IMR-90 (cell line): ENCODE results near the gene ING3.

Experiments used
- BHLHE40 ChIP-seq: fragments of 150-350 bp; IDR thresholded peaks from 2 replicates; pipeline ENCODE4 v1.6.1; 2016; ENCODE audit warnings: mild to moderate bottlenecking, low read depth, low read length
- CEBPB ChIP-seq: IDR thresholded peaks from 2 replicates; pipeline ENCODE4 v1.6.1; 2012; ENCODE audit warnings: low read depth, low read length, improper control_type of control experiment
- CHD1 ChIP-seq: IDR thresholded peaks from 2 replicates; pipeline ENCODE4 v1.6.1; 2012; ENCODE audit warnings: low read depth, low read length, improper control_type of control experiment
- CTCF ChIP-seq: conservative IDR thresholded peaks from 2 replicates; pipeline ENCODE4 v1.5.1; 2012; ENCODE audit warnings: mild to moderate bottlenecking, low read depth, low read length, improper control_type of control experiment
- FOS ChIP-seq: fragments of 150-350 bp; IDR thresholded peaks from 2 replicates; pipeline ENCODE4 v1.6.1; 2016; ENCODE audit warnings: low read depth, low read length
- MAFK ChIP-seq: IDR thresholded peaks from 2 replicates; pipeline ENCODE4 v1.6.1; 2012; ENCODE audit warnings: low read depth, low read length, improper control_type of control experiment
- POLR2A ChIP-seq: IDR thresholded peaks from 2 replicates; pipeline ENCODE4 v1.6.1; 2012; ENCODE audit warnings: mild to moderate bottlenecking, low read depth, low read length
- RAD21 ChIP-seq: IDR thresholded peaks from 2 replicates; pipeline ENCODE4 v1.6.1; 2012; ENCODE audit warnings: low read length, improper control_type of control experiment
- RCOR1 ChIP-seq: IDR thresholded peaks from 2 replicates; pipeline ENCODE4 v1.6.1; 2012; ENCODE audit warnings: mild to moderate bottlenecking, low read length, improper control_type of control experiment; ENCODE audit not compliant: insufficient replicate concordance
- RFX5 ChIP-seq: IDR thresholded peaks from 2 replicates; pipeline ENCODE4 v1.8.0; 2012; ENCODE audit warnings: low read depth, mild to moderate bottlenecking, low read length, moderate library complexity
- SMC3 ChIP-seq: fragments of 150-350 bp; IDR thresholded peaks from 2 replicates; pipeline ENCODE4 v1.6.1; 2016; ENCODE audit warnings: low read depth, mild to moderate bottlenecking, antibody characterized with exemption, low read length, moderate library complexity
- USF2 ChIP-seq: fragments of 150-350 bp; IDR thresholded peaks from 2 replicates; pipeline ENCODE4 v1.6.1; 2017; ENCODE audit warnings: mild to moderate bottlenecking, antibody characterized with exemption, low read length, low read depth

GRCh38 chr7:120984406-120984805, 33.8 kb downstream of the ING3 start:
- TF ChIP-seq CTCF (no peak), POLR2A (no peak), USF2 (no peak), RFX5 (no peak), FOS (no peak), SMC3 (no peak), BHLHE40 (no peak), CHD1 (no peak), RCOR1 (no peak), RAD21 (no peak), MAFK (no peak), CEBPB (no peak)
